ENCODE data around the gene SLC25A25.

Gene SLC25A25

DNA sequence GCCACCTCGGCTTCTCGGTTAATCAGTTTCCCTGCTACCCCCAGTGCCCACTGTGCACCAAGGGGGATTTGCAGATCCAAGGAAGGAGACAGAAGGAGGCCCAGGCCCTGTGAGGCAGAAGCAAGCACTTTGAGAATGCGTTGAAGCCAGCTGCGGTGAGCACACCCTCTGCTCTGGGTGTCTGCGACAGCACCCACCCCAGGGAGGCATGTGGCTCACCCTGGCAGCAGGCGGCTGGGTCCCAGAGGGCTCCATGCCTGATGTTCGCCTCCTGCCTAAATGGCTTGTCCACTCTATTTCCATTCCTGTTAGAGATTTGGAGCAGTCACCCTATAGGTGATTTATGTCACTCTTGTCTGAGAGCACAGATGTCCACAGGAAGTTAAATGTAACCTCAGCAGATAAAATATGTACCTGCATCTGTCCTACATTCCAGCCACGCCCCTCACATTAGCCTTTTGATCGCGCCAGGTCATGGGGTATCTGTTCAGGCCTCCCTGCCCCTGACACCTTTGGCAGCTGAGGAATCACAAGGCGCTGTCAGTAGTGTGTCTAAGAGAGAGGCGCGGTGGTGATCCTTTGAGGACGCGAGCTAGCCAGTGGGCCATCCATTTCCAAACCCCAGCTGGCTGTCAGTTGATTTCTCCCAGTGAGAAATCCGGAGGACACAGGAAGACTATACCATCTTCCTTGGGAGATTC, 31.3 kb downstream of the SLC25A25 start:
- DNase-seq (ENCODE audit: extremely low read depth, low read depth), result no peak

DNA sequence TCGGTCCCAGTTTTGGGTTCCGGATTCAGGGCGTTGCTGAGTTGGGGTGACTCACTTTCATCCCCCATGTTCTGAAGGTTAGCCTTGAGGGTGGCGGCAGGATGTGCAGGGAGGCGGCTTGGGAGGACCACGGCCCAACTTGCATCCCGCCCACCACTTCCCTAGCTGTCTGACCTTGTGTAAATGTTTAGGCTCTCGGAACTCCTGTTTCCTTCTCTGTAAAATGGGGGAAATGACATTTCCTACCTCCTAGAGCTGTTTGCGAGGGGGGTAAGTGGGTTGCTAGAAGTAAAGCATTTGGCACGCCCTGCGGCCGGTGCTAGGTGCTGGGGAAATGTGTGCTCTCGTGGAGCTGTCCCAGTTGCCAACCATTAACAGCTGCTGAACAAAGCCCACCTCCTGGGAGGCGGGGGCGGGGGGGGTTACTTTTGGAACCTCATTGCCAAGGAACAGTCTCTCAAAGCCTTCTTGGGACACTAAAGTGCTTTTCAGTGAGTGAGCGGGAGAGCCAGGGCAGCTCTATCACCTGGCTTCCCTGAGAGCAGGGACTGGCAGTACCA, 32.0 kb downstream of the SLC25A25 start:
- DNase-seq (ENCODE audit: extremely low read depth, low read depth), result no peak

More for the DNA sequence above, 31.3 kb downstream of the SLC25A25 start:
- TF ChIP-seq, protein P1, sequence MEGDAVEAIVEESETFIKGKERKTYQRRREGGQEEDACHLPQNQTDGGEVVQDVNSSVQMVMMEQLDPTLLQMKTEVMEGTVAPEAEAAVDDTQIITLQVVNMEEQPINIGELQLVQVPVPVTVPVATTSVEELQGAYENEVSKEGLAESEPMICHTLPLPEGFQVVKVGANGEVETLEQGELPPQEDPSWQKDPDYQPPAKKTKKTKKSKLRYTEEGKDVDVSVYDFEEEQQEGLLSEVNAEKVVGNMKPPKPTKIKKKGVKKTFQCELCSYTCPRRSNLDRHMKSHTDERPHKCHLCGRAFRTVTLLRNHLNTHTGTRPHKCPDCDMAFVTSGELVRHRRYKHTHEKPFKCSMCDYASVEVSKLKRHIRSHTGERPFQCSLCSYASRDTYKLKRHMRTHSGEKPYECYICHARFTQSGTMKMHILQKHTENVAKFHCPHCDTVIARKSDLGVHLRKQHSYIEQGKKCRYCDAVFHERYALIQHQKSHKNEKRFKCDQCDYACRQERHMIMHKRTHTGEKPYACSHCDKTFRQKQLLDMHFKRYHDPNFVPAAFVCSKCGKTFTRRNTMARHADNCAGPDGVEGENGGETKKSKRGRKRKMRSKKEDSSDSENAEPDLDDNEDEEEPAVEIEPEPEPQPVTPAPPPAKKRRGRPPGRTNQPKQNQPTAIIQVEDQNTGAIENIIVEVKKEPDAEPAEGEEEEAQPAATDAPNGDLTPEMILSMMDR (IDR thresholded peaks at IDR 0.05; ENCODE audit: low read depth, low read length), result no peak

DNA sequence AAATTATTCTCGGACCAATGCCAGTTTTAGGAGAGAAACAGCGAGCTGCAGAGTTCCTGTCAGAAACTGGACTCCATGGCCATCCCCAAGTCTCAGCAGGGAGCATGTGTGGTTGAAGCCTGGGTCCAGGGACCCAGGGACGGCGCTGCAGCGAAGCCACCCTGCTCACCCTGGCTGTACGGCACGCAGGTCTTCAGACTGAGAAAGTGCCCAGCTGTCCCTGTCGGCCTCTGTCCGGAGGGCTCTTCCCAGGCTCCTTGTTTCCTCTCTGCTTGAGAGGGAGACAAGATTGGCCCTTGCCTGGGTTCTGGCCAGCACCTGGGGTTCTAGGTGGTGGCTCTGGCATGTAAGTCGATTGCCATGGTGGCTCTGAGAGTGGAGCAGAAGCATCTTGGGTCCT, 32.5 kb downstream of the SLC25A25 start:
- DNase-seq (ENCODE audit: extremely low read depth, low read depth), result no peak
- TF ChIP-seq, protein P1 (IDR thresholded peaks at IDR 0.05; ENCODE audit: low read depth, low read length), result no peak

More for the DNA sequence above, 32.0 kb downstream of the SLC25A25 start:
- TF ChIP-seq, protein P1 (IDR thresholded peaks at IDR 0.05; ENCODE audit: low read depth, low read length), result no peak

DNA sequence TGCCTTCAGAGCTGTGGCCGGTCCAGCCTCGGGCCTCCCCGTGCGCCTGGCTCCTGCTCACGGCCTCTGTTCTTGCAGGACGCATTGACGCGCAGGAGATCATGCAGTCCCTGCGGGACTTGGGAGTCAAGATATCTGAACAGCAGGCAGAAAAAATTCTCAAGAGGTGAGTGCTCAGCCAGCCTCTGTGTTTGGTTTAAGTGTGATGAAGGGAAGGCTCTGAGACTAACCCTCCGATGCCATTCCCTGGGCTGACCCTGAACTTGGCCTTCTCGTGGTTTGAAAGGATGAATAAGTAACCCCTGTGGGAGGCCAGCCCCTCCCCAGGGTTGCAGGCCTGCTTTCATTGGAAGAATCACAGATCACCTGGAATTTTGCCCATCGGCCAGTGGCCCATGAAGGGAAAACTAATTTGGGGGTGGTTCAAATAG, 33.2 kb downstream of the SLC25A25 start:
- TF ChIP-seq, protein P1 (IDR thresholded peaks at IDR 0.05; ENCODE audit: low read depth, low read length), result no peak
- DNase-seq (ENCODE audit: extremely low read depth, low read depth), result no peak

DNA sequence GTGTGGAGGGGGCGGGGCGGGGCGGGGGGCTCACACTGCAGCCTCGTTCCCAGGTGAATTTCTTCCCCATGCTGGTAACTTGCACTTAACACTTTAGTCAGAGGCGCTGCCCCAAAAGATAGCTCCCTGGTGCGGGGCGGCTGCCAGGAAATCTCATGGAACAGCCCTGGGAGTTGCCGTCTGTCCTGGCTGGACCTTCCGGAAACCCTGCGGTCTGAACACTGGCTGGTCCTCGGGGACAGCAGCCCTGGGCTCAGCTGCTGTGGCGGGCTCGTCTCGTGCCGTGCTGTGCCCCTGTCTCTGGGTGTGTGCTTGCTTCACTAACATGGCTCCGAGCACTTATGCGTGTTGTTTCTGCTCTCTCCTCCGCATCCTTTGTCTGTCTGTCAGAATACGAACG, 33.7 kb downstream of the SLC25A25 start:
- no peak for DNase-seq (ENCODE audit: extremely low read depth, low read depth)
- TF ChIP-seq, protein P1 (IDR thresholded peaks at IDR 0.05; ENCODE audit: low read depth, low read length), result no peak

DNA sequence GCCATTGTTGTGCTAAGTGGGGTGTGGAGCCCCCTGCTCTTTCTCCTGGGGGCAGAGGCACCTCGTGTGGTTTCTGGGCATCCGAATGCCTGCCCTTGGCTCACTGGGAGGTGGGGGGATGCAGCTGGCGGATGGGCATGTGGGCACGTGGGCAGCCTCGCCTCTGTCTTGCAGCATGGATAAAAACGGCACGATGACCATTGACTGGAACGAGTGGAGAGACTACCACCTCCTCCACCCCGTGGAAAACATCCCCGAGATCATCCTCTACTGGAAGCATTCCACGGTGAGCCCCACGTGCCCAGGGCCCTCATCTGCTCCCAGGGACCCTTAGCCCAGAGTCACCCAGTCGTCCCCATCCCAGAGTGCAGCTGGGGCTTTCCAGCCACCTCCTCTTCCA, 34.2 kb downstream of the SLC25A25 start:
- DNase-seq (ENCODE audit: extremely low read depth, low read depth), result no peak
- TF ChIP-seq, protein P1 (IDR thresholded peaks at IDR 0.05; ENCODE audit: low read depth, low read length), result no peak

DNA sequence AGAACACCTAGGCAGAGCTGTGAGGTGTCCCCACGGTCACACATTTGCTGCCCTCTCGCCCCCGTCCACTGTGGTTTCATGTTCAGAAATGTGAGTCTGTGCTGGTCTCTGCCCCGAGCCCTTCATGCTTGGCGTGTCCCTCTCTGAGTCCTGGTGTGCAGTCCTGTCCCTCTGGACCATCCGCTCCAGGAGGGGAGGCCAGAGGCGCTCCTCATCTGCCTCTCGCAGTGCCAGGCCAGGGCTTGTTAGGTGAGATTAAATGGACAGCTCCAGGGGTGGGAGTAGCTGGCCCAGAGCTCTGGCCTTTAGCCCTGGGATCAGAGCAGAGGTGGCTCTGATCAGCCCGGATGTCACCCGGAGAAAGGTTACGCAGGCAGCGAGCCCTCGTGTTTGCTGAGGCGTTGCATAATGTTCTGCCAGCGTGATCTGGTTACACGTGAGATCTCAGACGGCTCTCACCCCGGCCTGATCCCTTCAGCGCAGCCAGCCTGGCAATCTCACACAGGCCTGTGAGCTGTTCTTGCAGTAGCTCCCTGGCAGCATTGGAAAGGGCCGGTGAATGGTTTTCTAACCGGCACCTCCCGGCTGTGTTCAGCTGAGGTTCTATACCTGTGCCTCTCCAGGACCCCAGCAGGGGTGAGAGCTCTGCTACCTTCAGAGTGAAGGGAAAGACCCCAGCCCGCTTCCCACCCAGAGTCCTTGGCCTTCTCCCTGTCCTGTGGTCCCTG, 35.0 kb downstream of the SLC25A25 start:
- DNase-seq (ENCODE audit: extremely low read depth, low read depth), result no peak
- TF ChIP-seq, protein P1 (IDR thresholded peaks at IDR 0.05; ENCODE audit: low read depth, low read length), result no peak
